Nephron progenitor cell (in vitro differentiated cells): ENCODE results near the gene SLC38A3.
A peak's percentile ranks its signal among the peaks of the same experiment; 100 is the strongest.

ENCODE experiments used
- DNase-seq: peaks from one replicate; pipeline ENCODE4 v3.0.0; 2021
- H3K27ac Mint-ChIP-seq: 2 replicates; pipeline ENCODE4 v1.8.0; 2021; ENCODE audit warnings: mild to moderate bottlenecking, moderate library complexity, mixed read lengths
- H3K27me3 Mint-ChIP-seq: 2 replicates; pipeline ENCODE4 v1.8.0; 2021; ENCODE audit warnings: mild to moderate bottlenecking, low read depth, mixed read lengths; ENCODE audit not compliant: poor library complexity
- H3K36me3 Mint-ChIP-seq: 2 replicates; pipeline ENCODE4 v1.8.0; 2021; ENCODE audit warnings: low read depth, mixed read lengths
- H3K4me1 Mint-ChIP-seq: 2 replicates; pipeline ENCODE4 v1.8.0; 2021; ENCODE audit warnings: mixed read lengths
- H3K4me3 Mint-ChIP-seq: 2 replicates; pipeline ENCODE4 v1.8.0; 2021; ENCODE audit warnings: mild to moderate bottlenecking, moderate library complexity, mixed read lengths
- H3K9me3 Mint-ChIP-seq: 2 replicates; pipeline ENCODE4 v1.8.0; 2021; ENCODE audit warnings: mild to moderate bottlenecking, moderate library complexity, mixed read lengths
- TF ChIP-seq, protein P1 (sequence below): fragments of 200-600 bp; sonication (generic); IDR thresholded peaks from 2 replicates; pipeline ENCODE4 v1.5.0; 2021; ENCODE audit warnings: antibody characterized with exemption

Gene SLC38A3

GRCh38 chr3:50254577-50255250, 49.6 kb downstream of the SLC38A3 start:
- Mint-ChIP-seq H3K27me3 (no peaks in the 10 kb centered on the region), H3K9me3 (no peaks in the 10 kb centered on the region), H3K4me3 (no peak overlapping the region), H3K4me1 (peaks cover 49% of the 10 kb centered on the region), H3K27ac (peak overlapping the region; percentile 75), H3K36me3 (peaks cover 24% of the 10 kb centered on the region)
- TF ChIP-seq, protein P1, sequence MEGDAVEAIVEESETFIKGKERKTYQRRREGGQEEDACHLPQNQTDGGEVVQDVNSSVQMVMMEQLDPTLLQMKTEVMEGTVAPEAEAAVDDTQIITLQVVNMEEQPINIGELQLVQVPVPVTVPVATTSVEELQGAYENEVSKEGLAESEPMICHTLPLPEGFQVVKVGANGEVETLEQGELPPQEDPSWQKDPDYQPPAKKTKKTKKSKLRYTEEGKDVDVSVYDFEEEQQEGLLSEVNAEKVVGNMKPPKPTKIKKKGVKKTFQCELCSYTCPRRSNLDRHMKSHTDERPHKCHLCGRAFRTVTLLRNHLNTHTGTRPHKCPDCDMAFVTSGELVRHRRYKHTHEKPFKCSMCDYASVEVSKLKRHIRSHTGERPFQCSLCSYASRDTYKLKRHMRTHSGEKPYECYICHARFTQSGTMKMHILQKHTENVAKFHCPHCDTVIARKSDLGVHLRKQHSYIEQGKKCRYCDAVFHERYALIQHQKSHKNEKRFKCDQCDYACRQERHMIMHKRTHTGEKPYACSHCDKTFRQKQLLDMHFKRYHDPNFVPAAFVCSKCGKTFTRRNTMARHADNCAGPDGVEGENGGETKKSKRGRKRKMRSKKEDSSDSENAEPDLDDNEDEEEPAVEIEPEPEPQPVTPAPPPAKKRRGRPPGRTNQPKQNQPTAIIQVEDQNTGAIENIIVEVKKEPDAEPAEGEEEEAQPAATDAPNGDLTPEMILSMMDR = no peak
- no peak for DNase-seq

- Mint-ChIP-seq H3K27me3 (no peaks in the 10 kb centered on the region), H3K4me3 (no peak overlapping the region), H3K36me3 (peaks cover 24% of the 10 kb centered on the region), H3K4me1 (peaks cover 47% of the 10 kb centered on the region), H3K9me3 (no peaks in the 10 kb centered on the region), H3K27ac (no peak overlapping the region)
- DNase-seq = no peak
- TF ChIP-seq, protein P1 = no peak
Observed at GRCh38 chr3:50255251-50255615, 50.2 kb downstream of the SLC38A3 start.

DNA sequence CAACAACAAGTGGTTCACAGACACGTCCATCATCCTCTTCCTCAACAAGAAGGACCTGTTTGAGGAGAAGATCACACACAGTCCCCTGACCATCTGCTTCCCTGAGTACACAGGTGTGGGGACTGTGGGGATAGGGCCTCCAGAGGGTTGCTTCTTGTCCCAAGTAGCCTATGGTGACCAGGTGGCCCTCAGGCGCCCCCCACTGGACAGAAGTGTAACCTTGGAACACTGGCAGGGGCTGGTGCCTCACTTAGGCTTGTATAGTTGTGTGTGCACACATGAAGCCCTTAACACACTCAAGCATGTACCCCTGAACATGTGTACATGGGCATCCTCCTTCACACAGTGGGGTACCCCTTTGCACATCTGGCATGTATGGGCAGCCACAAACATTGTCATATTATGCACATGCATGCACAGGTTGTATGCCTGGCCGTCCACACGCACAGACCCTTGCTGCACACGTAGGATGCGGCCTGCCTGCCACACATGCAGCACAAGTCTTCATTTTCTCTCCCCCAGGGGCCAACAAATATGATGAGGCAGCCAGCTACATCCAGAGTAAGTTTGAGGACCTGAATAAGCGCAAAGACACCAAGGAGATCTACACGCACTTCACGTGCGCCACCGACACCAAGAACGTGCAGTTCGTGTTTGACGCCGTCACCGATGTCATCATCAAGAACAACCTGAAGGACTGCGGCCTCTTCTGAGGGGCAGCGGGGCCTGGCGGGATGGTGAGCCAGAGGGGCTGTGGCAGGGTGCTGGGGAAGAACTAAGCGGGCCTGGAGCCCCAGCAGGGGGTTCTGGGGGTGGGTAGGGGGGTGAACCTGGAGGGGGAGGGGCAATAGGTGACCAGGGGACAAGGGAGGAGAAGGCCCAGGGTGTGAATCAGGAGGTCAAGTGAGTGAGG, 52.2 kb downstream of the SLC38A3 start:
- Mint-ChIP-seq H3K36me3 (peaks cover 24% of the 10 kb centered on the region), H3K9me3 (no peaks in the 10 kb centered on the region), H3K4me1 (peaks cover 46% of the 10 kb centered on the region), H3K4me3 (no peak overlapping the region), H3K27ac (no peak overlapping the region), H3K27me3 (no peaks in the 10 kb centered on the region)
- peak; percentile 56 for DNase-seq
- TF ChIP-seq, protein P1 = peak; percentile 42

DNA sequence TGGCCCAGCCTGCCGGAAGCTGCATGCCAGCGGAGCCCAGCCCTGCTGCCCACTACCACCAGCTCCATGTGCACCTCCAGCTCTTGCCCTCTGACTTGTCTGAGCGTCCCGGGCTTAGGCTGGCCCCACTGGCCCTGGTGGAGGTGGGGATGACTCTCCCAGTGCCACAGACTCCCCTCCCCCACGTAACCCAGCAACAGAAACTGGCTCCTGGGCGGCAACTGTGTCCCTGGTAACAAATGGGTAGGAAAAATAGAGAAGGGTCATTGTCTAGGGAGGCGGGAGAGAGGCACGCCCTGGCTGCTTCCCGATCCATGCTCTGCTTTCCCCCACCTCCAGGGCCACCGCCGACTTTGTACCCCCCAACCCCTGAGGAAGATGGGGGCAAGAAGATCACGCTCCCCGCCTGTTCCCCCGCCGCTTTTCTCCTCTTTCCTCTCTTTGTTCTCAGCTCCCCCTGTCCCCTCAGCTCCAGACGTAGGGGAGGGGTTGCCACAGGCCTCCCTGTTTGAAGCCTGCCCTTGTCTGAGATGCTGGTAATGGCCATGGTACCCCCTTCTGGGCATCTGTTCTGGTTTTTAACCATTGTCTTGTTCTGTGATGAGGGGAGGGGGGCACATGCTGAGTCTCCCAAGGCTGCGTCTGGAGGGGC, 53.1 kb downstream of the SLC38A3 start:
- TF ChIP-seq, protein P1 = no peak
- peak overlapping the region; percentile 82 for H3K27ac Mint-ChIP-seq
- H3K4me1 Mint-ChIP-seq = peaks cover 55% of the 10 kb centered on the region
- peaks cover 2% of the 10 kb centered on the region for H3K27me3 Mint-ChIP-seq
- DNase-seq = no peak
- H3K4me3 Mint-ChIP-seq = peak overlapping the region; percentile 25
- no peaks in the 10 kb centered on the region for H3K9me3 Mint-ChIP-seq
- H3K36me3 Mint-ChIP-seq = peaks cover 24% of the 10 kb centered on the region

GRCh38 chr3:50258979-50259378, 53.9 kb downstream of the SLC38A3 start:
- peaks cover 17% of the 10 kb centered on the region for H3K36me3 Mint-ChIP-seq
- H3K9me3 Mint-ChIP-seq = no peaks in the 10 kb centered on the region
- H3K4me1 Mint-ChIP-seq = peaks cover 58% of the 10 kb centered on the region
- peaks cover 2% of the 10 kb centered on the region for H3K27me3 Mint-ChIP-seq
- TF ChIP-seq, protein P1 = no peak
- no peak overlapping the region for H3K27ac Mint-ChIP-seq
- no peak overlapping the region for H3K4me3 Mint-ChIP-seq
- no peak for DNase-seq
